Mesothelial cell of epicardium (in vitro differentiated cells): ENCODE results near the gene ANKS1B. TPM values are rescaled to one million over a fixed set of nuclear protein-coding genes. Genes with fewer than 3 reads are reported as not detected.

Experiments
- DNase-seq, 2 experiments: peaks; one replicate each; pipeline ENCODE4 v3.0.0; 2021; ENCODE audit warnings: low spot score in 2 of 2; ENCODE audit not compliant: unreplicated experiment in 2 of 2
- H3K27ac Mint-ChIP-seq: 2 replicates; pipeline ENCODE4 v1.8.0; 2021; ENCODE audit warnings: mixed read lengths
- H3K27me3 Mint-ChIP-seq: 2 replicates; pipeline ENCODE4 v1.8.0; 2021; ENCODE audit warnings: low read depth, mixed read lengths
- H3K36me3 Mint-ChIP-seq: 2 replicates; pipeline ENCODE4 v1.8.0; 2021; ENCODE audit warnings: mixed read lengths
- H3K4me1 Mint-ChIP-seq: 2 replicates; pipeline ENCODE4 v1.8.0; 2021; ENCODE audit warnings: mixed read lengths
- H3K4me3 Mint-ChIP-seq: 2 replicates; pipeline ENCODE4 v1.8.0; 2021; ENCODE audit warnings: mild to moderate bottlenecking, moderate library complexity, mixed read lengths
- H3K9me3 Mint-ChIP-seq: 2 replicates; pipeline ENCODE4 v1.8.0; 2021; ENCODE audit warnings: mixed read lengths
- CTCF ChIP-seq: fragments of 200-600 bp; sonication (generic); IDR thresholded peaks from one replicate; pipeline ENCODE4 v1.5.0; 2021; ENCODE audit warnings: antibody characterized with exemption; ENCODE audit not compliant: unreplicated experiment
- total RNA-seq: library from RNA; stranded (reverse); gene quantifications from 3 replicates; pipeline ENCODE4 v1.2.1, GENCODE V29; 2021

Gene ANKS1B
- total RNA-seq, 1 donor from 2014 or later: 8.8 TPM

GRCh38 chr12:99002731-99003130 lies 982.0 kb downstream of the ANKS1B start:
- no peaks in the 10 kb centered on the region for H3K9me3 Mint-ChIP-seq
- H3K4me3 Mint-ChIP-seq: no peak overlapping the region
- peaks cover 2% of the 10 kb centered on the region for H3K4me1 Mint-ChIP-seq
- no peak for DNase-seq
- H3K27me3 Mint-ChIP-seq: peaks cover 29% of the 10 kb centered on the region
- no peak overlapping the region for H3K27ac Mint-ChIP-seq
- H3K36me3 Mint-ChIP-seq: no peaks in the 10 kb centered on the region
- TF ChIP-seq CTCF: no peak

GRCh38 chr12:99002156-99002555 lies 982.6 kb downstream of the ANKS1B start:
- peaks cover 2% of the 10 kb centered on the region for H3K4me1 Mint-ChIP-seq
- H3K4me3 Mint-ChIP-seq: no peak overlapping the region
- no peaks in the 10 kb centered on the region for H3K9me3 Mint-ChIP-seq
- H3K27ac Mint-ChIP-seq: no peak overlapping the region
- H3K36me3 Mint-ChIP-seq: no peaks in the 10 kb centered on the region
- peaks cover 24% of the 10 kb centered on the region for H3K27me3 Mint-ChIP-seq
- no peak for TF ChIP-seq CTCF
- no peak for DNase-seq

GRCh38 chr12:98999559-98999958 lies 985.2 kb downstream of the ANKS1B start:
- H3K4me1 Mint-ChIP-seq: peaks cover 2% of the 10 kb centered on the region
- H3K27ac Mint-ChIP-seq: no peak overlapping the region
- no peak for DNase-seq
- no peaks in the 10 kb centered on the region for H3K9me3 Mint-ChIP-seq
- no peak for TF ChIP-seq CTCF
- no peak overlapping the region for H3K4me3 Mint-ChIP-seq
- no peaks in the 10 kb centered on the region for H3K36me3 Mint-ChIP-seq
- H3K27me3 Mint-ChIP-seq: peaks cover 13% of the 10 kb centered on the region

- Mint-ChIP-seq H3K27ac (no peak overlapping the region), H3K4me3 (no peak overlapping the region), H3K27me3 (peaks cover 11% of the 10 kb centered on the region), H3K9me3 (no peaks in the 10 kb centered on the region), H3K4me1 (peaks cover 2% of the 10 kb centered on the region), H3K36me3 (no peaks in the 10 kb centered on the region)
- DNase-seq: no peak
- peak; percentile 81 for TF ChIP-seq CTCF
These were observed 985.9 kb downstream of the ANKS1B start for GRCh38 chr12:98998697-98999299.

GRCh38 chr12:98997899-98998298 lies 986.8 kb downstream of the ANKS1B start:
- no peaks in the 10 kb centered on the region for H3K36me3 Mint-ChIP-seq
- H3K27ac Mint-ChIP-seq: no peak overlapping the region
- no peak for DNase-seq
- peaks cover 11% of the 10 kb centered on the region for H3K27me3 Mint-ChIP-seq
- no peak for TF ChIP-seq CTCF
- H3K4me1 Mint-ChIP-seq: peaks cover 2% of the 10 kb centered on the region
- no peak overlapping the region for H3K4me3 Mint-ChIP-seq
- H3K9me3 Mint-ChIP-seq: no peaks in the 10 kb centered on the region

GRCh38 chr12:98990648-98991047 lies 994.1 kb downstream of the ANKS1B start:
- no peak for DNase-seq
- H3K9me3 Mint-ChIP-seq: peaks cover 10% of the 10 kb centered on the region
- no peak overlapping the region for H3K4me3 Mint-ChIP-seq
- H3K27me3 Mint-ChIP-seq: peaks cover 5% of the 10 kb centered on the region
- no peaks in the 10 kb centered on the region for H3K36me3 Mint-ChIP-seq
- TF ChIP-seq CTCF: no peak
- H3K4me1 Mint-ChIP-seq: no peaks in the 10 kb centered on the region
- no peak overlapping the region for H3K27ac Mint-ChIP-seq
